SK-N-SH (cell line): ENCODE data around the gene PORCN. TPM values are rescaled to one million over a fixed set of nuclear protein-coding genes. Genes with fewer than 3 reads are reported as not detected.

ENCODE experiments used
- CTCF ChIA-PET: fragments of 300-600, 350-600 bp; formaldehyde crosslinking; extraction: SDS; loops from one replicate; lab custom pipeline; 2021; lab: Yijun Ruan, JAX
- POLR2A ChIA-PET: fragments of 350-600 bp; sonication (Branson Sonifier 250); formaldehyde crosslinking; extraction: SDS; loops from one replicate; lab custom pipeline; 2020; ENCODE audit warnings: antibody characterized with exemption, inconsistent platforms; lab: Yijun Ruan, JAX
- DNase-seq: peaks from one replicate; pipeline ENCODE4 v3.0.0; 2012
- H2AFZ ChIP-seq: fragments of 200-600 bp; sonication (generic); 2 replicates; pipeline ENCODE4 v1.8.1; 2016; ENCODE audit warnings: antibody characterized with exemption, mild to moderate bottlenecking, low read depth
- H3F3A ChIP-seq: fragments of 200-600 bp; sonication (generic); replicated peaks from 2 replicates; pipeline ENCODE3; 2016; ENCODE audit warnings: antibody characterized with exemption, mild to moderate bottlenecking; ENCODE audit not compliant: insufficient read depth
- H3K27ac ChIP-seq, 2 experiments: fragments of 200-500 bp in 1 of 2; fragments of 200-600 bp in 1 of 2; sonication (Bioruptor generic) in 1 of 2; sonication (generic), shearing (Covaris generic) in 1 of 2; 2 replicates each; pipeline versions ENCODE4 v1.5.1 to v1.6.1; 2014 to 2016; ENCODE audit warnings: low read depth in 2 of 2, inconsistent platforms in 1 of 2, low read length in 1 of 2, mild to moderate bottlenecking in 1 of 2, mixed read lengths in 1 of 2
- H3K27me3 ChIP-seq: fragments of 200-600 bp; sonication (generic), shearing (Covaris generic); 2 replicates; pipeline ENCODE4 v1.6.1; 2016; ENCODE audit warnings: mixed run types; ENCODE audit not compliant: insufficient read depth
- H3K36me3 ChIP-seq, 2 experiments: fragments of 200-500 bp in 1 of 2; fragments of 200-600 bp in 1 of 2; sonication (Bioruptor generic) in 1 of 2; sonication (generic) in 1 of 2; replicated peaks in 1 of 2; 2 replicates each; pipeline versions ENCODE3 to v1.5.1; 2014 to 2016; ENCODE audit warnings: low read length in 1 of 2, mild to moderate bottlenecking in 1 of 2; ENCODE audit not compliant: insufficient read depth in 2 of 2, control insufficient read depth in 1 of 2
- H3K4me1 ChIP-seq, 2 experiments: fragments of 200-500 bp in 1 of 2; fragments of 200-600 bp in 1 of 2; sonication (Bioruptor generic) in 1 of 2; sonication (generic), shearing (Covaris generic) in 1 of 2; 2 replicates each; pipeline versions ENCODE4 v1.5.1 to v1.6.1; 2014 to 2016; ENCODE audit warnings: low read depth in 1 of 2, low read length in 1 of 2, mixed run types in 1 of 2; ENCODE audit not compliant: insufficient read depth in 2 of 2, control insufficient read depth in 1 of 2
- H3K4me2 ChIP-seq: fragments of 200-600 bp; sonication (generic), shearing (Covaris generic); 2 replicates; pipeline ENCODE4 v1.6.1; 2017; ENCODE audit warnings: mixed run types
- H3K4me3 ChIP-seq, 2 experiments: fragments of 200-500 bp in 1 of 2; fragments of 200-600 bp in 1 of 2; sonication (Bioruptor generic) in 1 of 2; sonication (generic), shearing (Covaris generic) in 1 of 2; 2 replicates each; pipeline versions ENCODE4 v1.5.1 to v1.8.1; 2014 to 2016; ENCODE audit warnings: low read depth in 2 of 2, inconsistent platforms in 1 of 2, low read length in 1 of 2, mild to moderate bottlenecking in 1 of 2, mixed read lengths in 1 of 2, moderate library complexity in 1 of 2
- H3K79me2 ChIP-seq: fragments of 200-600 bp; sonication (generic); 2 replicates; pipeline ENCODE4 v1.8.1; 2017; ENCODE audit warnings: mild to moderate bottlenecking; ENCODE audit not compliant: insufficient read depth
- H3K9ac ChIP-seq: fragments of 200-600 bp; sonication (generic); 2 replicates; pipeline ENCODE4 v1.6.1; 2017; ENCODE audit warnings: mixed run types
- H3K9me2 ChIP-seq: fragments of 200-600 bp; sonication (generic); 2 replicates; pipeline ENCODE4 v1.6.1; 2017; ENCODE audit warnings: mixed run types
- H3K9me3 ChIP-seq: fragments of 200-600 bp; sonication (generic); 2 replicates; pipeline ENCODE4 v1.6.1; 2017; ENCODE audit warnings: mixed run types, mild to moderate bottlenecking, moderate library complexity
- H4K20me1 ChIP-seq: fragments of 200-600 bp; sonication (generic); 2 replicates; pipeline ENCODE4 v1.6.1; 2017; ENCODE audit warnings: mild to moderate bottlenecking, mixed run types; ENCODE audit not compliant: insufficient read depth
- CTCF ChIP-seq: fragments of 200-600 bp; sonication (generic); IDR thresholded peaks from 2 replicates; pipeline ENCODE4 v1.6.1; 2017; ENCODE audit warnings: antibody characterized with exemption, mild to moderate bottlenecking, moderate library complexity
- EZH2phosphoT487 ChIP-seq: fragments of 200-600 bp; sonication (generic); IDR thresholded peaks from 2 replicates; pipeline ENCODE4 v1.6.1; 2017; ENCODE audit warnings: low read depth, mixed run types, mild to moderate bottlenecking, antibody characterized with exemption, moderate library complexity, borderline replicate concordance
- GATA2 ChIP-seq: sonication (generic); formaldehyde crosslinking; IDR thresholded peaks from 2 replicates; pipeline ENCODE4 v1.5.0; 2020; ENCODE audit warnings: mild to moderate bottlenecking, missing genetic modification reagents
- MXI1 ChIP-seq: IDR thresholded peaks from 2 replicates; pipeline ENCODE4 v1.6.1; 2012; ENCODE audit warnings: mild to moderate bottlenecking, low read depth, low read length, improper control_type of control experiment
- NFIC ChIP-seq: IDR thresholded peaks from 2 replicates; pipeline ENCODE4 v1.4.0; 2012; ENCODE audit warnings: borderline replicate concordance
- RAD21 ChIP-seq: IDR thresholded peaks from 2 replicates; pipeline ENCODE4 v1.6.1; 2012; ENCODE audit warnings: mild to moderate bottlenecking, low read length
- REST ChIP-seq: IDR thresholded peaks from 2 replicates; pipeline ENCODE4 v1.6.1; 2012; ENCODE audit warnings: mild to moderate bottlenecking, low read depth, low read length, moderate library complexity
- TAF1 ChIP-seq: IDR thresholded peaks from 2 replicates; pipeline ENCODE4 v1.6.1; 2012; ENCODE audit warnings: low read depth, mild to moderate bottlenecking, low read length, moderate library complexity, borderline replicate concordance
- TCF12 ChIP-seq: IDR thresholded peaks from 2 replicates; pipeline ENCODE4 v1.4.0; 2012
- USF1 ChIP-seq: IDR thresholded peaks from 2 replicates; pipeline ENCODE4 v1.4.0; 2012; ENCODE audit warnings: low read depth, borderline replicate concordance
- WGBS: methylation state at CpG from one replicate; pipeline ENCODE4 v1.1.6; 2017; ENCODE audit warnings: low lambda C conversion rate; 5-methylcytosine and 5-hydroxymethylcytosine counted together
- polyA plus RNA-seq, 3 experiments: library from polyadenylated mRNA; depleted of rRNA; stranded (reverse); fragments of >200 nt; gene quantifications; 2 replicates each; pipeline ENCODE4 v1.2.3, GENCODE V29; 2012

PORCN gene
- polyA plus RNA-seq, 1 of the 3 experiments (the other 2 are of a cell fraction) = 11.0 TPM

GRCh38 chrX:48473704-48473990, 35.1 kb upstream of the PORCN start:
- WGBS = 54% methylated on average over 7 of the region's 9 CpGs
- DNase-seq = peak; percentile 11
- H3K36me3 ChIP-seq = no peaks in the 10 kb centered on the region
- no peak overlapping the region for H3K4me3 ChIP-seq
- H3K4me2 ChIP-seq = no peak overlapping the region
- TF ChIP-seq CTCF (no peak), EZH2phosphoT487 (no peak), GATA2 (CRISPR knock-in tag) (no peak), MXI1 (no peak), TAF1 (no peak), TCF12 (no peak), NFIC (no peak), USF1 (no peak), REST (no peak)
- H3F3A ChIP-seq = no peaks in the 10 kb centered on the region
- no peaks in the 10 kb centered on the region; the same call in 1 of the 2 replicates for H3K27me3 ChIP-seq
- peaks cover 2% of the 10 kb centered on the region; the same call in 1 of the 2 replicates for H4K20me1 ChIP-seq
- ChIA-PET POLR2A (no interaction called here), CTCF (no interaction called here)
- no peak overlapping the region for H2AFZ ChIP-seq
- peaks cover 24% of the 10 kb centered on the region for H3K79me2 ChIP-seq
- H3K27ac ChIP-seq = no peak overlapping the region
- H3K9me2 ChIP-seq = no peaks in the 10 kb centered on the region
- H3K9ac ChIP-seq = no peak overlapping the region
- H3K4me1 ChIP-seq = peaks cover 0 to 4% of the 10 kb centered on the region in 2 experiments; a peak in 1 of 4 replicates
- no peaks in the 10 kb centered on the region for H3K9me3 ChIP-seq

GRCh38 chrX:48474127-48474526, 34.7 kb upstream of the PORCN start:
- H2AFZ ChIP-seq = no peak overlapping the region
- H3K9ac ChIP-seq = no peak overlapping the region
- H4K20me1 ChIP-seq = peaks cover 3% of the 10 kb centered on the region; the same call in 1 of the 2 replicates
- no peak overlapping the region for H3K27ac ChIP-seq
- ChIA-PET POLR2A (no interaction called here), CTCF (interaction anchor here (0.8 to 1.5 kb wide), 4 partner anchors 11 to 46 kb away, joined by 3 read pairs; no protein-coding TSS in a partner anchor)
- H3F3A ChIP-seq = no peaks in the 10 kb centered on the region
- H3K27me3 ChIP-seq = no peaks in the 10 kb centered on the region; the same call in 1 of the 2 replicates
- H3K4me3 ChIP-seq = no peak overlapping the region
- H3K79me2 ChIP-seq = peaks cover 27% of the 10 kb centered on the region
- WGBS = 57% methylated on average over 10 of the region's 10 CpGs
- no peaks in the 10 kb centered on the region for H3K9me3 ChIP-seq
- H3K36me3 ChIP-seq = no peaks in the 10 kb centered on the region
- TF ChIP-seq USF1 (no peak), RAD21 (peak; percentile 28; the same call in 1 of the 2 replicates), TCF12 (no peak), CTCF (peak; percentile 44)
- peaks cover 0 to 4% of the 10 kb centered on the region in 2 experiments; a peak in 1 of 4 replicates for H3K4me1 ChIP-seq
- no peak overlapping the region for H3K4me2 ChIP-seq
- H3K9me2 ChIP-seq = no peaks in the 10 kb centered on the region
- peak; percentile 42 for DNase-seq
